GM19035 (cell line): Measurements from ENCODE around the gene GYPE.
"Not testable (repeated sequence)": the region's sequence is repeated elsewhere in the genome, so short reads cannot be mapped to it uniquely, and the experiment has no call there.

Experiments used
- ATAC-seq: cut with Tn5 transposase; IDR thresholded peaks from one replicate; pipeline ENCODE4 v1.9.1; 2021; ENCODE audit not compliant: unreplicated experiment

GYPE gene

DNA sequence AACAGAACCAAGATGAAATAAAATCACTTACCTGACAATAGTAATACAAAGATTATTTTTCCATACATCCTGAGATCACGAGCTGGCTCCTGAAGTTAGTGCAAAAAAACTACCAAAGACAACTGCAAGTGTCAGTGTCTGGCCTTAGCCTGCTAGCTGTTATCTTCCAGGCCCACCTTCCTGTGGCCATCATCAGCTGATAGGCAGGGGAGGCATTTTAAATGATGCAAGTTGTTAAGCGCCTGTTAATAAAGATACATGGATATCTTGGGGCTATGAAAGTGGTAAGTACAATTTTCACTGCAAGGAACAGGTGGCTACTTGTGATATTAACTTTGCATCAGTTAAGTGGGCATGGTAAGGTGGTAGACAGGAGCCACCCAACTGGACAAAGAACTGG, at the start of gene GYPE:
Gene GYPE (minus strand): TSS at position 120 of the 400 bp plus-strand sequence. CDS start 52 bp downstream, at position 68.
- not testable (repeated sequence) for ATAC-seq

GRCh38 chr4:143951458-143951972, 46.2 kb upstream of the GYPE start:
- not testable (repeated sequence) for ATAC-seq

DNA sequence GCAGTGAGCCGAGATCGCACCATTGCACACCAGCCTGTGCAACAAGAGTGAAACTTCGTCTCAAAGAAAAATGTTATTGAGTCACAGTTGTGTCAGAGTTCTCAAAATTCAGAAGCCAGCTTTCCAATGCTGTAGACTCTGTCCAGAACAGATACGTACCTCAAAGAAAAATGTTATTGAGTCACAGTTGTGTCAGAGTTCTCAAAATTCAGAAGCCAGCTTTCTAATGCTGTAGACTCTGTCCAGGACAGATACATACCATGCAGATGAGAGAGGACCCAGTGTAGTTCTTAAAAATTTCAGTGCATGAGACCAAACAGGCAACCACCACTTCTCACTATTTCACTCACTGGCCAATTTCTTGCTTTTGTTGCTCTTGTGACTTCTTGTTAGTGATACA, 45.6 kb upstream of the GYPE start:
- not testable (repeated sequence) for ATAC-seq

DNA sequence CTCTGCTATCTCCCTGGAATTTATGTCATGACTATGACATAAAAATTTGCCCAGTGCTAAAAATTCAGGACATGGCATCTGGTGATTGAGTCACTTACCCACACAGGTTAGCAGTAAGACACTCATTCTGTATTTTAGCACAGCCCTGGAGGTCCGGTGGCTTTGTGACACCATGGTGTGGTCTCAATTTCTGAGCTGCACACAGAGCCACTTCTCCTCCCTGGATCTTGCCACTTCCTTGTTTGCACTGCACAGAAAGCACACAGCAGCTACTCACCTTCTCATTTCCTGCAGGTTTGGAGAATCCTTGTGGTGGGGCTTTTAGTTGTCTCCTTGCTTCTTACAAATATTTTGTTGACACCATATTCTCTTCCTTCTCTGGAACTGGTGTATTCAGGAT, 44.8 kb upstream of the GYPE start:
- ATAC-seq, result not testable (repeated sequence)

DNA sequence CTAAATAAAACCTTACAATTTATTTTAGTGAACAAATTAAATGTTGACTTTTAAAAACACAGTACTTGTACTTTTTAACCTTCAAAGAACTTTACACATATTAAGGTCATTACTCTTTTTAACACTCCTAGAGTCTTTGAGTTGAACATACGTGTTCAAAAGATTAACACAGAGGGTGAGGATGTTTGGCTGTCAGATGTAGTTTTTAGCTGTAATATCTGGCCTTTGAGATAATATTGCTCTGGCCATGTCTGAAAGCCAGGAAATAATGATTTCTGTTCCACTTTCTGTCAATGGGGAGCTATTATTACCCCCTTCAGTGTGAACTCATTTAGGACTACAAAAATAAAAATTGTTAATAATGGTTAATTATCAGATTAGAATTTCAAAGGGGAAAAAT, 42.1 kb upstream of the GYPE start:
- ATAC-seq, result not testable (repeated sequence)

DNA sequence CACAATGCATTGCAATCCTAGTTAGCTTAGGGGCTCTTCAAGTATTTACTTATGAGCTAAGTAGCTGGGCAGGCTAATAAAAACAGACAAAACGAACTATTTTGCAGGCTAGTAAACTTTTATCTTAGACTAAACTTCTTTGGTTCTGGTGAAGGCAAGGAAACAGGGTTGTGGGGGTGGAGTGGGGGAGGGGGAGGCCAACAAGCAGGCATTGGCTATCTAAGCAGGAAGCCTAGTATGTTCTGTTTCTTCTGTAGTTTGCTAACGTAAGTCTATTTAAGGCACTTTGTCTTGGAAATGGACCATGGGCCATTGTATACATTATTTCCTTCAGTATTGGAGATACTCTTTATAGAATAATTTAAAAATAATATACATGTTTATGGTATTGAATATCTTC, 35.3 kb upstream of the GYPE start:
- ATAC-seq, result not testable (repeated sequence)

- no peak for ATAC-seq
Observed at GRCh38 chr4:143939528-143939927, 34.2 kb upstream of the GYPE start.

DNA sequence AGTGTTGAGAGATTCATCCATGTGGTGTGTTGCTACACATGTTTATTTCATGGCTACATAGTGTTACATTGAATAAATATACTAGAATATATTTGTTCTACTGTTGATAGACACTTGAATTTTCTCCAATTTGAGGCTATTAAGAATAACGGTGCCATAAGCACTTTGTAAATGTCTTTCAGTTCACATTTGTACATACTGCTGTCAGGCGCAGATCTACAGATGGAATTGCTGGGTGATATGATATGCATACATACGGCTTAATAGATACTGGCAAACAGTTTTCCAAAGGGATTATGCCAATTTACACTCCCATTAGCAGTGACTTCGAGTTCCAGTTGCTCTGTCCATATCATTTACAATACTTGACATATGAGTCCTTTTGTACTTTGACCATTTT, 33.5 kb upstream of the GYPE start:
- ATAC-seq, result not testable (repeated sequence)

GRCh38 chr4:143921181-143921580, 15.8 kb upstream of the GYPE start:
- no peak for ATAC-seq

- ATAC-seq, result not testable (repeated sequence)
Observed at GRCh38 chr4:143916485-143916884, 11.1 kb upstream of the GYPE start.

GRCh38 chr4:143912478-143912877, 7.1 kb upstream of the GYPE start:
- not testable (repeated sequence) for ATAC-seq

DNA sequence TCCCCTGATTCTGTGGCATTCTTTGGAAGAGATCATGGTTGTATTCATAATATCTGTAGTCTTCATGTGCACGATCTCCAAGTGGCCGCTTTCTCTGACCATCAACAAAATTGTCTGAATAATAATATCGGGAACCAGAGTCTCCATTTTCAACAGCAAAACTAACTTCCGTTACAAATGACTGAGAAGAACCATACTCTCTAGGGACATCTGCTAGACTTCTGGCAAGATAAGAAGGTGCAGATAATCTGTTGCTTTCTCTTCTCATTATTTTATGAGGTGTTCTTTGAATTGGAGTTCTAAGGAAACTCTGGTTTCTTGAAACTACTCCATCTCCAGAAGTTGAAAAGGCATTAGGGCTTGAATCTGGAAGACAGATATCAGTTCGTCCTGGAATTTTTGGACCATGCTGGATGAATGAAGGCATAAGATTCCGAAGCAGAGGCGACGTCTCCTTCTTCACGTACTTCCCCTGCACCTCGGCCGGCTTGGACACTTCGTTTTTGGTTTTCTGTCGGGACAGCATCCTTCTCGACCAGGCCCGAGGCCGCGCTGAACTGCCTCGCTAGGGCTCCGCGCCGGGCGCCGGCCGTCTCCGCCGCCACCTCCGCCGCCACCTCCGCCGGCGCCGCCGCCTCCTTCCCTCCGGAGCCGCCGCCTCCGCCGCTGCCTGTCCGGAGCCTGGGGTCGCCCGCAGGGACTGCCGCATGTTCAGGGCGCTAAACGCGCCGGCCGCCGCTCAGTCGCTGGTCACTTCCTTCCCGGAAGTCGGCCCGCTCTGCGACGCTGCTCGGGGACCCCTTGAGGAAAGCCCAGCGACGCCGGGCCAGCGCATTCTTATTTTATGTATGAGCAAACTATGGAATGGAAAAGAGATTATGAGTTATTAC, 6.4 kb upstream of the GYPE start:
- peak; percentile 72 for ATAC-seq

- not testable (repeated sequence) for ATAC-seq
Observed at GRCh38 chr4:143910906-143911305, 5.5 kb upstream of the GYPE start.

DNA sequence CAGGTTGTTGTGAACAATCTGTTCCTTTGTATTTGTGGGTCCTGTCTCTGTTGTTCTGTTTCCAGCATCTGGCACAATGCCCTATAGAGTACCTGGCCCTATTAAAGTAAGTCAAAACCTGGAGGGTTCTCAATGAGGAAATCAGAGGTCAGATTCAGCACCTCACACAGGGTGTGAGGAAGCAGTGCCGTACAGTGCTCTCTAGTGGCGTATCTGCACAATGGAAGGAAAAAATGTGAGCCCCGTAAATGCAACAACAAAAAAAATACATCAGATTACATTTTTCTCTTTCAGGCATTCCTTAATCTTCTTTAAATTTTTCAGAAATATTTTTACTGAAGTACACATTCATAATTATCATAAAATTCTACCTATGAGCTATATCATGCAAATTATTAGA, 2.5 kb upstream of the GYPE start:
- peak; percentile 50 for ATAC-seq

DNA sequence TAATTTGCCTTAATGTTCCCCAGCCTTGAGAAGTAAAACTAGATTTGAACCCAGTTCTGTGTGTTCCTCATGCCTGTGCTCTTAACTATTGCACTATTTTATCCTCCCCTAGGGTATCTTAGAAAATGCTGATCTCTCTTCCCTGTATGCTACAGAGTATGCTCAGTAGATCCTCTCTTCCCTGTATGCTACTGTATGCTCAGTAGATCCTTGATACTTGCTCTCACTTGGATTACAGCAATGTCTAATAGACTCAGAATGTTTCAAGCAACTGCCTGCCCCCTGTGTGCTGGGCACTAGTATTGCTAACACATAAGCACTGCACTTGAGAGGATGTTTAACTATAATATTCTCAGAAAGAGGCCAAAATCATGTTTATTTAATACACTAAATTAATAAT, 928 bp downstream of the GYPE start:
- not testable (repeated sequence) for ATAC-seq

GRCh38 chr4:143890323-143890722, 15.0 kb downstream of the GYPE start:
- not testable (repeated sequence) for ATAC-seq

GRCh38 chr4:143888189-143888588, 17.2 kb downstream of the GYPE start:
- ATAC-seq, result not testable (repeated sequence)

GRCh38 chr4:143884965-143885364, 20.4 kb downstream of the GYPE start:
- ATAC-seq, result not testable (repeated sequence)

- no peak for ATAC-seq
Observed at GRCh38 chr4:143883529-143883928, 21.8 kb downstream of the GYPE start.

DNA sequence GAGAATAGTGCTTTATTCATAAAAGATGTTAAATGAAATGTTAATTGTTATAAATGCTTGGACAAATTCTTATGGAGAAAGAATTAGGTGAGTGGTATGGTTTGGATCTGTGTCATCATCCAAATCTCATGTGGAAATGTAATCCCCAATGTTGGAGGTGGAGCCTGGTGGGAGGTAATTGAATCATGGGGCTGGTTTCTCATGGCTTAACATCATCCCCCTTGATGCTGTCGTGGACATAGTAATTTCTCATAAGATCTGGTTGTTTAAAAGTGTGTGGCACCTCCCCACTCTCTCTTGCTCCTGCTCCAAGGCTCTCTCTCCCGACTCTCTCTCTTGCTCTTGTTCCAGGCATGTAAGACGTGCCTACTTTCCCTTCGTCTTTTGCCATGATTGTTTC, 22.5 kb downstream of the GYPE start:
- ATAC-seq, result no peak

DNA sequence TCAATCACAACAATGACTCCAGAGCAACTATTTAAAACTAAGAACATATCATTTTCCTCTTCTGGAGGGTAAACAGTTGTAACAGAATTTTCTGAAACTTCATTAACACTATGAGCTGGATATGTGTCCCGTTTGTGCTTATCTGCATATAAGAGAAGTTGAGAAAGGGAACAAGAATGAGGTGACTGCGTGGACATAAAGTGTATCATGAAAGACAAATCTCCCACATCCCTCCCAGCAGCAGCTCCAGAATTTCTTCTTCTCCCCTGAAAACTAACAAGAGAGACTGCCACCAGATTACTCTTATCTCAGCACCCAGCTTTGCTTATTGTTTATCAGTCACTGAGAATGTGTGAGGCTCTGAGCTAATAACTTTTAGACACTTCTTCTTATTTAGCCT, 25.8 kb downstream of the GYPE start:
- not testable (repeated sequence) for ATAC-seq

- ATAC-seq, result not testable (repeated sequence)
Observed at GRCh38 chr4:143875357-143875756, 30.0 kb downstream of the GYPE start.
